AG09319 (cell line): ENCODE measurements around the gene PDSS1.
"Not testable (repeated sequence)": the region's sequence is repeated elsewhere in the genome, so short reads cannot be mapped to it uniquely, and the experiment has no call there.

Experiments
- DNase-seq: peaks from one replicate; pipeline ENCODE4 v3.0.0-alpha.2; 2010; ENCODE audit warnings: low read depth; ENCODE audit errors: extremely low read depth
- TF ChIP-seq, protein P1 (sequence below): IDR thresholded peaks from 2 replicates; pipeline ENCODE4 v1.5.1; 2011; ENCODE audit warnings: low read depth, mild to moderate bottlenecking, inconsistent platforms, low read length, moderate library complexity

Gene PDSS1

DNA sequence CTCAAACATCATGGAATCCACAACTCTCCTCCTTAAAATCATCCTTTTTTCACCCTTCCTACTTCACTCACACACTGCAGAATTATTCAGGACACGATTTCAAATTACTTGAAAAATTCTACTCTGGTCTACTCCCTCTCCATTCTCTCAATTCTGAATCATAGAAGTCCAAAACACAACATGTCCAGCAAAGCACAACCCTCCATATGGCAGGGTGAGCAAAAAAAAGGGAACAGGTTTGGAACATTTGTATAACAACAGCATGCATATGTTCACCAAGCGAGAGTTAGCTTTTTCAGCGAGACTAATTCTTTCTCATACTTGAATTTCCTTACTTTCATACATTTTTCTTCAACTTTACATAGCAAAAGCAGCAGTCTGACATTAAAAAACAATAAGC is 89.9 kb downstream of the PDSS1 start:
- DNase-seq = no peak

DNA sequence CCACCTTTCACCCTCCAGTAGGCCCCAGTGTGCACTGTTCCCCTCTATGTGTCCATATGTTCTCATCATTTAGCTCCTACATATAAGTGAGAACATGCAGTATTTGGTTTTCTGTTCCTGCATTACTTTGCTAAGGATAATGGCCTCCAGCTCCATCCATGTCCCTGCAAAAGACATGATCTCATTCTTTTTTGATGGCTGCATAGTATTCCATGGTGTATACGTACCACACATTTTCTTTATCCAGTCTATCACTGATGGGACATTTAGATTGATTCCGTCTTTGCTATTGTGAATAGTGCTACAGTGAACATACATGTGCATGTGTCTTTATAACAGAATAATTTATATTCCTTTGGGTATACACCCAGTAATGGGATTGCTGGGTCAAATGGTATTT is 92.3 kb downstream of the PDSS1 start:
- not testable (repeated sequence) for DNase-seq

More for the DNA sequence above, 89.9 kb downstream of the PDSS1 start:
- TF ChIP-seq, protein P1, sequence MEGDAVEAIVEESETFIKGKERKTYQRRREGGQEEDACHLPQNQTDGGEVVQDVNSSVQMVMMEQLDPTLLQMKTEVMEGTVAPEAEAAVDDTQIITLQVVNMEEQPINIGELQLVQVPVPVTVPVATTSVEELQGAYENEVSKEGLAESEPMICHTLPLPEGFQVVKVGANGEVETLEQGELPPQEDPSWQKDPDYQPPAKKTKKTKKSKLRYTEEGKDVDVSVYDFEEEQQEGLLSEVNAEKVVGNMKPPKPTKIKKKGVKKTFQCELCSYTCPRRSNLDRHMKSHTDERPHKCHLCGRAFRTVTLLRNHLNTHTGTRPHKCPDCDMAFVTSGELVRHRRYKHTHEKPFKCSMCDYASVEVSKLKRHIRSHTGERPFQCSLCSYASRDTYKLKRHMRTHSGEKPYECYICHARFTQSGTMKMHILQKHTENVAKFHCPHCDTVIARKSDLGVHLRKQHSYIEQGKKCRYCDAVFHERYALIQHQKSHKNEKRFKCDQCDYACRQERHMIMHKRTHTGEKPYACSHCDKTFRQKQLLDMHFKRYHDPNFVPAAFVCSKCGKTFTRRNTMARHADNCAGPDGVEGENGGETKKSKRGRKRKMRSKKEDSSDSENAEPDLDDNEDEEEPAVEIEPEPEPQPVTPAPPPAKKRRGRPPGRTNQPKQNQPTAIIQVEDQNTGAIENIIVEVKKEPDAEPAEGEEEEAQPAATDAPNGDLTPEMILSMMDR = no peak

DNA sequence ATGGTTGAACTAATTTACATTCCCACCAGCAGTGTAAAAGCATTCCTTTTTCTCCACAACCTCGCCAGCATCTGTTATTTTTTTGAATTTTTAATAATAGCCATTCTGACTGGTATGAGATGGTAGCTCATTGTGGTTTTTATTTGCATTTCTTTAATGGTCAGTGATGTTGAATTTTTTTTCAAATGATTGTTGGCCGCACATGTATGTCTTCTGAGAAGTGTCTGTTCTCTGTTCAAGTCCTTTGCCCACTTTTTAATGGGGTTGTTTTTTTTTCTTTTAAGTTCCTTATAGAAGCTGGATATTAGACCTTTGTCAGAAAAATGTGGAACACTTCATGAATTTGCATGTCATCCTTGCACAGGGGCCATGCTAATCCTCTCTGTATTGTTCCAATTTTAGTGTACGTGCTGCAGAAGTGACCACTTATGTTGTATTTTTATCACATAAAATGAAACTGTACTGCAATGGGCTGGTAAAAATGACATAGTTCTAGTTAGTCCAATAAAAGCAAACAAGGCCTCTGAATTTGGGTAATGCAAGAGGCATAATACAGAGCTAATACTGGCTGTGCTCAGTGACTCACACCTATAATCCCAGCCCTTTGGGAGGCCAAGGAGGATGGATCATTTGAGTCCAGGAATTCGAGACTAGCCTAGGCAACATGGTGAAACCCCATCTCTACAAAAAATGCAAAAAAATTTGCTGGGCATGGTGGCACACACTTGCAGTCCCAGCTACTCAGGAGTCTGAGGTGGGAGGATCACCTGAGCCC is 92.9 kb downstream of the PDSS1 start:
- DNase-seq = no peak
- TF ChIP-seq, protein P1 = no peak

DNA sequence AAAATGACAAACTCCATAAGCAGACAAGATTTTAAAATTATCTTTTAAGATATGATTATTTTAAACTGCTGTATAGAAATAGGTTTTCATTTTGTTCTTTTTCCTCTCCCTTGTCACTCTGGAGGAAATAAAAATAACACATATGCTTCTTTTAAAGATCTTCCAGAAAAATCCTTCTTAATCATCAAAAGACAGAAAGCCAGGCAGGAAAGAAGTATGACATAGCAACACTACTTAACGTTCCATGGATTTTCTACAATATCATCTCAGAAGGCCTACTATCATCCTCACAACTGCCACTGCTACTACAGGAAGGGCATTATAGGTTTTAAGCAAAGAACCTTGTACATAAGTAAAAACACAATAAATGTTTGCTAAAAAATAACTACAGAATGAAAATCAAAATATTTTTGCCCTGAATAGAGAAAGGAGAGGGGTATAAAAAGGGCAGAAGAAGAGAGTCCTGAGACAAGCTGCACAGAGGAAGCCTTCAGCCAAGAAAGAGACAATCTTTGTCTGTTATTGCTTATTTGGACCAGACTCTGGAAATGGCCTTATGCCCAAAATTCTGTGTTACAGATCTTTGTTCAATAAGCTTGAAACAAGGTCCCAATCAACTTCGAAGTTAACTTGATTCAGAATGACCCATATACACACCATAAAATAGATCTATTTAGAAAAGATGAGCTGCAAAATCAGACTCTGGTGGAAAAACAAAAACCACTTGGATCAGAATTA is 95.4 kb downstream of the PDSS1 start:
- TF ChIP-seq, protein P1 = no peak
- DNase-seq = no peak
